Measurements from ENCODE around the gene TMEM117. TPM values are rescaled to one million over a fixed set of nuclear protein-coding genes. Genes with fewer than 3 reads are reported as not detected.

Gene TMEM117
- polyA plus RNA-seq, 1 donor (not counting 4 experiments of a cell fraction or from before 2014, with no cell fraction given): 8.5 TPM

GRCh38 chr12:44299524-44299923 is 463.6 kb downstream of the TMEM117 start:
- Histone ChIP-seq H3K36me3 (ENCODE audit: control insufficient read depth in 2 of 2, extremely low read depth in 1 of 2, insufficient read depth in 2 of 2, low read length in 2 of 2) (no peaks in the 10 kb centered on the region), H3K27ac (ENCODE audit: control insufficient read depth, insufficient read depth, low read length) (no peak overlapping the region), H3K9me3 (ENCODE audit: control insufficient read depth, low read depth, low read length) (no peaks in the 10 kb centered on the region), H3K4me3 (ENCODE audit: control insufficient read depth in 2 of 3, extremely low read depth in 1 of 3, insufficient read depth in 2 of 3, low read depth in 1 of 3, low read length in 3 of 3) (no peak overlapping the region), H3K4me1 (ENCODE audit: control insufficient read depth, extremely low read depth, insufficient read depth, low read length) (no peaks in the 10 kb centered on the region), H3K9ac (ENCODE audit: control insufficient read depth, extremely low read depth, insufficient read depth, low read length) (no peak overlapping the region), H3K9me1 (ENCODE audit: control insufficient read depth, extremely low read depth, insufficient read depth, low read length) (no peaks in the 10 kb centered on the region), H3K27me3 (ENCODE audit: control insufficient read depth, extremely low read depth, insufficient read depth, low read length) (no peaks in the 10 kb centered on the region), H3K79me2 (ENCODE audit: control insufficient read depth, insufficient read depth, low read length) (no peaks in the 10 kb centered on the region), H3K4me2 (ENCODE audit: control insufficient read depth, extremely low read depth, insufficient read depth, low read depth, low read length) (no peak overlapping the region), H4K20me1 (ENCODE audit: control insufficient read depth, extremely low read depth, insufficient read depth, low read length) (no peaks in the 10 kb centered on the region), H2AFZ (ENCODE audit: control insufficient read depth, low read length) (no peak overlapping the region)
- no peak for FAIRE-seq
- no peak for DNase-seq (ENCODE audit: low read depth, low spot score)
- TF ChIP-seq, protein P1, sequence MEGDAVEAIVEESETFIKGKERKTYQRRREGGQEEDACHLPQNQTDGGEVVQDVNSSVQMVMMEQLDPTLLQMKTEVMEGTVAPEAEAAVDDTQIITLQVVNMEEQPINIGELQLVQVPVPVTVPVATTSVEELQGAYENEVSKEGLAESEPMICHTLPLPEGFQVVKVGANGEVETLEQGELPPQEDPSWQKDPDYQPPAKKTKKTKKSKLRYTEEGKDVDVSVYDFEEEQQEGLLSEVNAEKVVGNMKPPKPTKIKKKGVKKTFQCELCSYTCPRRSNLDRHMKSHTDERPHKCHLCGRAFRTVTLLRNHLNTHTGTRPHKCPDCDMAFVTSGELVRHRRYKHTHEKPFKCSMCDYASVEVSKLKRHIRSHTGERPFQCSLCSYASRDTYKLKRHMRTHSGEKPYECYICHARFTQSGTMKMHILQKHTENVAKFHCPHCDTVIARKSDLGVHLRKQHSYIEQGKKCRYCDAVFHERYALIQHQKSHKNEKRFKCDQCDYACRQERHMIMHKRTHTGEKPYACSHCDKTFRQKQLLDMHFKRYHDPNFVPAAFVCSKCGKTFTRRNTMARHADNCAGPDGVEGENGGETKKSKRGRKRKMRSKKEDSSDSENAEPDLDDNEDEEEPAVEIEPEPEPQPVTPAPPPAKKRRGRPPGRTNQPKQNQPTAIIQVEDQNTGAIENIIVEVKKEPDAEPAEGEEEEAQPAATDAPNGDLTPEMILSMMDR (optimal IDR thresholded peaks at IDR 0.05 in 1 of 3, IDR thresholded peaks at IDR 0.05 in 1 of 3, conservative IDR thresholded peaks at IDR 0.05 in 1 of 3; ENCODE audit: extremely low read depth in 1 of 3, insufficient read depth in 2 of 3, low read length in 3 of 3): no peak
- TF ChIP-seq EZH2 (IDR thresholded peaks at IDR 0.05; ENCODE audit: low read length): no peak
- dilution Hi-C loops (cut with MboI; ENCODE audit: extremely low pct_ligation_motif_present, low sequenced_read_pairs): no loop called here

- Histone ChIP-seq H3K9ac (ENCODE audit: control insufficient read depth, extremely low read depth, insufficient read depth, low read length) (no peak overlapping the region), H3K27ac (ENCODE audit: control insufficient read depth, insufficient read depth, low read length) (no peak overlapping the region), H3K4me3 (ENCODE audit: control insufficient read depth in 2 of 3, extremely low read depth in 1 of 3, insufficient read depth in 2 of 3, low read depth in 1 of 3, low read length in 3 of 3) (no peak overlapping the region), H3K79me2 (ENCODE audit: control insufficient read depth, insufficient read depth, low read length) (no peaks in the 10 kb centered on the region), H3K4me2 (ENCODE audit: control insufficient read depth, extremely low read depth, insufficient read depth, low read depth, low read length) (no peak overlapping the region), H3K9me1 (ENCODE audit: control insufficient read depth, extremely low read depth, insufficient read depth, low read length) (no peaks in the 10 kb centered on the region), H3K4me1 (ENCODE audit: control insufficient read depth, extremely low read depth, insufficient read depth, low read length) (no peaks in the 10 kb centered on the region), H3K9me3 (ENCODE audit: control insufficient read depth, low read depth, low read length) (no peaks in the 10 kb centered on the region), H3K27me3 (ENCODE audit: control insufficient read depth, extremely low read depth, insufficient read depth, low read length) (no peaks in the 10 kb centered on the region), H2AFZ (ENCODE audit: control insufficient read depth, low read length) (no peak overlapping the region), H4K20me1 (ENCODE audit: control insufficient read depth, extremely low read depth, insufficient read depth, low read length) (no peaks in the 10 kb centered on the region), H3K36me3 (ENCODE audit: control insufficient read depth in 2 of 2, extremely low read depth in 1 of 2, insufficient read depth in 2 of 2, low read length in 2 of 2) (no peaks in the 10 kb centered on the region)
- TF ChIP-seq, protein P1 (optimal IDR thresholded peaks at IDR 0.05 in 1 of 3, IDR thresholded peaks at IDR 0.05 in 1 of 3, conservative IDR thresholded peaks at IDR 0.05 in 1 of 3; ENCODE audit: extremely low read depth in 1 of 3, insufficient read depth in 2 of 3, low read length in 3 of 3): no peak
- TF ChIP-seq EZH2 (IDR thresholded peaks at IDR 0.05; ENCODE audit: low read length): no peak
- dilution Hi-C loops (cut with MboI; ENCODE audit: extremely low pct_ligation_motif_present, low sequenced_read_pairs): no loop called here
- DNase-seq (ENCODE audit: low read depth, low spot score): no peak
- no peak for FAIRE-seq
These were observed 471.8 kb downstream of the TMEM117 start for GRCh38 chr12:44307506-44308168.

Measured in keratinocyte (primary cell).